Natural killer cell (primary cell): ENCODE measurements around the gene ALDH9A1. TPM values are rescaled to one million over a fixed set of nuclear protein-coding genes. Genes with fewer than 3 reads are reported as not detected.
"Not testable (repeated sequence)": the region's sequence is repeated elsewhere in the genome, so short reads cannot be mapped to it uniquely, and the experiment has no call there.

Source experiments
- ATAC-seq, 3 donors: fragments of 150-1000 bp in 2 of 3; fragments of 200-7000 bp in 1 of 3; cut with Tn5 transposase; 1 replicate in 1 of 3; 2 replicates in 2 of 3; pipeline ENCODE4 v1.10.0; 2021; ENCODE audit warnings: mild to moderate bottlenecking in 2 of 3, moderate library complexity in 2 of 3
- DNase-seq, 2 donors: peaks; one replicate each; pipeline versions ENCODE4 v3.0.0 to v3.0.0-alpha.2; 2013 to 2021; ENCODE audit warnings: mixed read lengths in 1 of 2
- H3K27ac ChIP-seq: one replicate; pipeline ENCODE4 v1.5.1; 2013; ENCODE audit warnings: mild to moderate bottlenecking, low read length
- H3K27me3 ChIP-seq: one replicate; pipeline ENCODE4 v1.6.1; 2013; ENCODE audit warnings: low read length; ENCODE audit not compliant: control insufficient read depth, insufficient read depth
- H3K36me3 ChIP-seq: one replicate; pipeline ENCODE4 v1.6.1; 2013; ENCODE audit warnings: low read length; ENCODE audit not compliant: control insufficient read depth, insufficient read depth
- H3K4me1 ChIP-seq: one replicate; pipeline ENCODE4 v1.6.1; 2013; ENCODE audit warnings: low read length; ENCODE audit not compliant: control insufficient read depth, insufficient read depth
- H3K4me3 ChIP-seq: one replicate; pipeline ENCODE4 v1.5.1; 2013; ENCODE audit warnings: low read length
- H3K9me3 ChIP-seq: one replicate; pipeline ENCODE4 v1.6.1; 2013; ENCODE audit warnings: low read length; ENCODE audit not compliant: control insufficient read depth, insufficient read depth
- H3K27ac Mint-ChIP-seq, 2 donors: one replicate each; pipeline ENCODE4 v1.8.0; 2022; ENCODE audit warnings: mild to moderate bottlenecking in 2 of 2, mixed read lengths in 2 of 2, moderate library complexity in 1 of 2
- H3K27me3 Mint-ChIP-seq, 2 donors: one replicate each; pipeline ENCODE4 v1.8.0; 2022; ENCODE audit warnings: low read depth in 2 of 2, mixed read lengths in 2 of 2
- H3K36me3 Mint-ChIP-seq: one replicate; pipeline ENCODE4 v1.8.0; 2022; ENCODE audit warnings: mixed read lengths
- H3K4me1 Mint-ChIP-seq, 2 donors: one replicate each; pipeline ENCODE4 v1.8.0; 2022; ENCODE audit warnings: mixed read lengths in 2 of 2
- H3K4me3 Mint-ChIP-seq: one replicate; pipeline ENCODE4 v1.8.0; 2022; ENCODE audit warnings: mild to moderate bottlenecking, moderate library complexity, mixed read lengths
- H3K9me3 Mint-ChIP-seq, 2 donors: one replicate each; pipeline ENCODE4 v1.8.0; 2022; ENCODE audit warnings: mixed read lengths in 2 of 2
- CTCF ChIP-seq: fragments of 200-600 bp; IDR thresholded peaks from one replicate; pipeline ENCODE4 v1.8.0; 2022; ENCODE audit warnings: antibody characterized with exemption
- WGBS: methylation state at CpG from one replicate; pipeline ENCODE4 v1.1.7; 2013; ENCODE audit warnings: missing lambda C conversion rate; ENCODE audit not compliant: insufficient coverage; 5-methylcytosine and 5-hydroxymethylcytosine counted together
- intact Hi-C: fragments of 100-400 bp; cut with micrococcal nuclease; formaldehyde crosslinking; loops from one replicate; pipeline ENCODE4 v1.14.2; 2022
- total RNA-seq, 4 donors: library from RNA; stranded (reverse); fragments of 120-200 nt in 1 of 4; gene quantifications; one replicate each; pipeline versions ENCODE4 v1.2.3 to v1.2.4, GENCODE V29; 2013 to 2022

Gene ALDH9A1
- total RNA-seq, 3 donors from 2014 or later (not counting 1 experiment from before 2014, with no cell fraction given) = 38.0 to 57.1 (median 50.3) TPM

GRCh38 chr1:165707984-165708706 lies 9.8 kb upstream of the ALDH9A1 start:
- no peaks in the 10 kb centered on the region for H3K9me3 Mint-ChIP-seq
- Histone ChIP-seq H3K27me3 (peaks cover 2% of the 10 kb centered on the region), H3K36me3 (no peaks in the 10 kb centered on the region), H3K9me3 (no peaks in the 10 kb centered on the region), H3K4me3 (no peak overlapping the region), H3K4me1 (no peaks in the 10 kb centered on the region), H3K27ac (no peak overlapping the region)
- H3K4me3 Mint-ChIP-seq = no peak overlapping the region
- no peaks in the 10 kb centered on the region for H3K36me3 Mint-ChIP-seq
- H3K27me3 Mint-ChIP-seq = peaks cover 12 to 23% of the 10 kb centered on the region in 2 donors
- no peaks in the 10 kb centered on the region for H3K4me1 Mint-ChIP-seq
- 87% methylated on average over 11 of the region's 11 CpGs for whole genome bisulfite sequencing
- ATAC-seq (peak in 1 of 3 donors; percentile 41), DNase-seq (no peak)
- intact Hi-C loops = no loop called here
- TF ChIP-seq CTCF = no peak
- no peak overlapping the region for H3K27ac Mint-ChIP-seq

- no peak for TF ChIP-seq CTCF
- WGBS = 88% methylated on average over 2 of the region's 2 CpGs
- Histone ChIP-seq H3K27me3 (peaks cover 2% of the 10 kb centered on the region), H3K4me1 (peaks cover 6% of the 10 kb centered on the region), H3K36me3 (no peaks in the 10 kb centered on the region), H3K9me3 (no peaks in the 10 kb centered on the region), H3K4me3 (no peak overlapping the region), H3K27ac (no peak overlapping the region)
- intact Hi-C loops = no loop called here
- Mint-ChIP-seq H3K4me3 (no peak overlapping the region), H3K27ac (no peak overlapping the region), H3K36me3 (no peaks in the 10 kb centered on the region), H3K9me3 (no peaks in the 10 kb centered on the region), H3K4me1 (peaks cover 3% of the 10 kb centered on the region in 2 donors), H3K27me3 (peaks cover 12 to 14% of the 10 kb centered on the region in 2 donors)
- ATAC-seq (no peak), DNase-seq (no peak)
Observed at GRCh38 chr1:165703648-165704047, 5.3 kb upstream of the ALDH9A1 start.

- H3K4me3 Mint-ChIP-seq, H3K27ac ChIP-seq, H3K9me3 Mint-ChIP-seq, H3K36me3 ChIP-seq, DNase-seq, H3K27me3 ChIP-seq, H3K36me3 Mint-ChIP-seq, H3K4me1 ChIP-seq, intact Hi-C loops, H3K9me3 ChIP-seq, H3K27ac Mint-ChIP-seq, ATAC-seq, H3K4me3 ChIP-seq: not testable (repeated sequence)
- 78% methylated on average over 5 of the region's 7 CpGs for whole genome bisulfite sequencing
- peaks cover 13 to 15% of the 10 kb centered on the region in 2 donors for H3K4me1 Mint-ChIP-seq
- peaks cover 4 to 12% of the 10 kb centered on the region in 2 donors for H3K27me3 Mint-ChIP-seq
Observed at GRCh38 chr1:165701922-165702321, 3.6 kb upstream of the ALDH9A1 start.

GRCh38 chr1:165699577-165699976 lies 1.2 kb upstream of the ALDH9A1 start:
- Histone ChIP-seq H3K27me3 (no peaks in the 10 kb centered on the region), H3K27ac (no peak overlapping the region), H3K36me3 (no peaks in the 10 kb centered on the region), H3K4me3 (no peak overlapping the region), H3K9me3 (no peaks in the 10 kb centered on the region), H3K4me1 (peaks cover 10% of the 10 kb centered on the region)
- no peak for TF ChIP-seq CTCF
- H3K4me3 Mint-ChIP-seq = peak overlapping the region; percentile 66
- DNase-seq = no peak
- no peaks in the 10 kb centered on the region for H3K27me3 Mint-ChIP-seq
- H3K4me1 Mint-ChIP-seq = peaks cover 21 to 25% of the 10 kb centered on the region in 2 donors
- intact Hi-C loops = loop anchor here (5.0 kb wide), 1 partner anchor 213 kb away; no protein-coding TSS in a partner anchor
- H3K36me3 Mint-ChIP-seq = no peaks in the 10 kb centered on the region
- no peaks in the 10 kb centered on the region for H3K9me3 Mint-ChIP-seq
- 89% methylated on average over 3 of the region's 3 CpGs for WGBS
- no peak for ATAC-seq
- H3K27ac Mint-ChIP-seq = no peak overlapping the region
